Cortex of kidney (tissue), 1 donor: Measurements from ENCODE around the gene SLC5A3.

Source experiments
- DNase-seq: peaks from one replicate; lab custom pipeline; 2025; lab: John Stamatoyannopoulos, UW

Gene SLC5A3

DNA sequence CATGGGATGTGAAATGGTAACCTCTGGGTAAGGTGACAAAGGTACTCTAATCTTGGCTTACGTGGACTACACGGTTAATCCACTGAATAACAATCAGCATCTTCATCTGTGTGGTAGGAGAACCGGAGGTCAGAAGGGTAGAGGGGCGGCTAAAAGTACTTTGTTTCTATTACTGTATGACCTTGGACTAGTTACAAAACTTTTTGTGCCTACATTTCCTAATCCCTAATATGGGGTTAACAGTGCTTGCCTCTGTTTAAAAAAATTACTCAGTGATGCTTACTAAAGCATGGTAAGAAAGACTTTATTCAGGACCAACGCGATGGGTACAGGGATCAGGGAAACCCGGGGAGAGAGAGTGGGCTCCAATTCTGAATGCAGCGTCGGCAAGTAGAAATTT is 1.7 kb upstream of the SLC5A3 start:
- DNase-seq = no peak

DNA sequence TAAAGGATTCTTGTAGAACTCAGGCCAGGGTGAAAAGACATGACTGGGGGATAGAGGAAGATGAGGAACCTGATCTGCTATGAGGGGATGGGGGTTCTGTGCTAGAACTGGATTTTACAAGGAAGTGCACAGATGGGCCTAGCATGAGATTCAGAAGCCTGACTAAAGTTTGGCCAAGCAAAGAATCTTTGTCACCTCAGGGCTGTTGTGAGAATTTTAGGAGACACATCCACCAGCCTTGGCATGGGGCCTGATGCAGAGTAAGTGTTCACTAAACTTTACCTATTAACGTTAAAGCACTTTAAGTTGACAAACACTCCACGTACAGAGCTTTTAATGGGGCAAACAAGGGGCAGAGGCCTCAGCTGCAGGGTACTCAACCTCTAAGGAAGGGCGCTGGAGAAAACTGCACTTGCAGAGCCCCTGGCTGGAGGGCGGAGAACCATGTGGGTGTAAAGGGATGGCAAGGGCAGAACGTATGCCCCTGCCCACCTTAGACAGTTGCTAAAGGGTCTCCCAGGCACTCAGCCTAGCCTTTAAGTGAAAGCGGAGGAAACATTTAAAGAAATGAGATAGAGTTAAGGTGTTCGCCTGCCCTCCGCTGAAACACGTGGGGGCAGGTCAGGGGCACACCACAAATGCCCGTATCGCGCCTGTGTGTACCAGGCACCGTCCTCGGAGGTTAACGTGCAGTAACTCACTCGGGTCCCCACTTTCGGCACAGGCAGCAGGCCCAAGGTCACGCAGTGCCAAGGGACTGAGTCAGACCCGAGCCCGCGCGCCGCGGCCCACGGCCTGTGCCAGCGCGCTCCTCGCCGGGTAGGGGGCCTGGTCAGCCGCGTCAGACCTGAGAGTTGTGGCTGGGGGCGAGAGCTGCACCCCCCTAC is 990 bp upstream of the SLC5A3 start:
- DNase-seq = no peak

DNA sequence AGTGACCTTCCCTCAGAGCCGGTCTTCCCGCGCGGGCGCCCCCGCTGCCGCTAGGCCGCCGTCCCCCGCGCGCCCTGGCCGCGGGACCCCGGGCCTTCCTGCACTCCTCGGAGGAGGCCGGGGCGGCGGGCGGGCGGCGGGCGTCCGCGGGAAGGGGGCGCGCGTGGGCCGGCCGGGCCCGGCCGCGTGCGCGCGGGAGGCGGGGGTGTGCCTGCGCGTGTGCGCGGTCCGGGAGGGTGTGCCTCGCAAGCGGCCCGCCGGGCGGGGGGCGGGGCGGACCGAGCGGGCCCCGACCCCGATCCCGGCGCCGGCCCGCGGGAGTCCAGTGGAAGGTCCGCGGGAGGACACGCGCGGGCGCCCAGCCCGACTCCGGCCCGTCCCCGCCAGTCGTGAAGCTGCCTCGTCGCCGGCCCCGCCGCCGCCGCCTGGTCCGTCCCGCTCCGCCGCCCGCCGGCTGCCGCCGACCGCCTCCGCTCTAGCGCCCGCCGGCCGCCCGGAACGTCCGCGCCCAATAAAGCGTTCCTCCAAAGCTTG is 438 bp downstream of the SLC5A3 start:
- DNase-seq = no peak

DNA sequence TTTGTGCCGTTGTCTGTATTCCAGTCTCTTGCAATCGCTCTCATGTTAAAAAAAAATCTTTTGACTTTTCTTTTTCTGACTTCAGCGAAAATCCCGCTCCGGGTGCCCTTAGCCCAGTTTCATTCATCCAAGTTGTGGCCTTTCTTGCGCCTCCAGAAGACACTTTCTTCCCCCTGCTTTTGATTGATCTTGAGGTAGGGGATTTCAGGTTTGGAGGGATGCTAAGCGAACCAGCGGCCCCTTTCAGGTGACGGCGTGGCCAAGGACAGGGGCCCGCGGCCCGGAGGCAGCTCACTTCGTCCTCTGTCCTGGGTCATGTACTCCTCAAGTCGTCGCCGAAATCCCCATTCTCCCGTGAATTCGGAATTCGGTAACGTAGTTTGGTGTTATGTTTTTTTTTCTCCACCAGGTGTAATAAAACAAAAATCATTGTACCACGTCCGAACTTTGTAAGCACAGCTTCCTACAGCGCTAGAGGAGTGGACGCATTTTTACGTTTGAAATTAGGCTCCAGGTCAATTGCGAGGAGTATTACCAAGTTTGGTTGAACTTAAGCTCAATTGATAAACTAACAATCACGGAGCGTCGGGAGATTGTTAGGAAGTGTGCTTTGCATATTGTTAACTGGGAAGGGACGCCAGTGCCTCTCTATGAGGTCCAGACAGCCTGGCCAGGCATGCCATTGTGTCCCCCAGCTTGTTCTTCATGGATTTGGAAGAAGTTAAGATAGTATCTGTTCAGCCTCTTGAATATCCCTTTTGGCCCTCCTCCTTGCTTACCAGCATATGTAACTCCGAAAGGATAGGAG is 1.1 kb downstream of the SLC5A3 start:
- no peak for DNase-seq

DNA sequence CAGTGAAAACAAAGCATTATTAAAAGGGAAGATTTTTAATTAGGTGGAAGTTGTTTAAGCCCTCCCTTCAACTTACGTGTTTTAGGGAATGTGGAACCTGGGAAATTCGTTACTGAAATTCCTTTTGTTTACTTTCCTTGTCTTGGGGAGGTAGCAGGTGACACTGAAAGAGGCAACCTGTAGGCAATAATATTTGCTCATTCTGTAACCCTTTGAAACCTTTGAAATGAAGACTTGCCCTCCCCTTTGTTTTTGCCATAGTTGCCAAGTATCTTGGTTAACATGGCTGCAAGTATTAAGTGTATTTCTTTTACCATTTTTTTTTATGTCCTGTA is 1.7 kb downstream of the SLC5A3 start:
- no peak for DNase-seq

DNA sequence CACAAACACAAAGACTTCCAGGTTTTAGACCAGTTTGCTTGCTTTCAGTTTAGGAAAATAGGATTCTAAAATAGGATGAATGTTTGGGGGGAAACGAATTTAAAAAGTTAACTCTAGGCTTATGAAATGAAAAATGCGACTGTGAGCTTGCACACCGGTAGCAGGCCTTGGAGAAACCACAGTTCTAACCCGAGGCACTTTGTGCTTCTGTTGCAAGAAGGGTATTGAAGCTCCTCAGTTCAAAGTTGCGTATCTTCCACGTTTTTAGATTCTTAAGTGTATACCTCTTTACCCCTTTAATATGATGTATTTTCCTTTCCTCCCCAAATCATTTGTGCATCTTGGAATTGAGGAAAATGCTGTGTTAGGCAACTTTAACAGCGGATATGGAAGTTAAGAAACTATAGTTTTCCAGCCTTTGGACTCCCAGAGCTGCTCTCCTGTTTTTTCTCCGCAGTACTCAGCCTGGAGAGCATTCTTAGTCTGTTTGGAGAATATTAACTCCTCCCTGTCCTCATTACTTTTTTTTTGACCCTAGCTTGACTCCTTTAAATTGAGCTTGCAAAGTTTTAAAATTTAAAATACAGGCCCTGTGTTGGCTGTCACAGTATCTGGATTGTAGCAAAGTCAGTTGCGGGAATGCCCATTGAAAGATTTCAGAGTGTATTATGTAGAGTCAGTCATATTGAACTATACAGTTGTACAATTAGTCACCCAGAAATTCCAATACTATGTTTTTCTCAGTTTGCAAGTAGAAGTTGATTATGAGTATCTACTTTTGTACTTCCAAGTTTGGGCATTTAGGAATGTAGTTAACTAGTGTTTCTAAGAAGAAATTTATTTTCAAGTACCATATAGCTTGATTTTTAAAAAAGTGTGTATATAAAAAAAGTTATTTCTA is 2.6 kb downstream of the SLC5A3 start:
- no peak for DNase-seq

DNA sequence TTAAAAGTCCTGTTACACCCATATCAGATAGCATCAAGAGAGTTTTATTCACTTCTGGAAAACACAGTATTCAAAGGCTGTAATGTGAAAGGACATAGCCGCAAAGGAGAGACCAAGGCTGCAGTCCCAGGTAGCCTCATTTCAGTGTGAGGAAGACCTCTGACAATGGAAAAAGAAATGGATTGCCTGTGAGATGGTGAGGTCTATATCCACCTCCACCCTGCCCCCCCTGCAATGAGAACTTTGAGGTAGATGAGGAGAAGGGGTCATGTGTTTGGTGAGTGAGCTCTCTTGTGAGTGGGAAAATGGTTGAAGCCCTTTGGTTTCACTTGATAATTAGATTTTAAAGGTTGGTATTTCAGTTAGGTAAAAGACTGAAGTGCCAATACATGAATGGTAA is 3.5 kb downstream of the SLC5A3 start:
- no peak for DNase-seq

DNA sequence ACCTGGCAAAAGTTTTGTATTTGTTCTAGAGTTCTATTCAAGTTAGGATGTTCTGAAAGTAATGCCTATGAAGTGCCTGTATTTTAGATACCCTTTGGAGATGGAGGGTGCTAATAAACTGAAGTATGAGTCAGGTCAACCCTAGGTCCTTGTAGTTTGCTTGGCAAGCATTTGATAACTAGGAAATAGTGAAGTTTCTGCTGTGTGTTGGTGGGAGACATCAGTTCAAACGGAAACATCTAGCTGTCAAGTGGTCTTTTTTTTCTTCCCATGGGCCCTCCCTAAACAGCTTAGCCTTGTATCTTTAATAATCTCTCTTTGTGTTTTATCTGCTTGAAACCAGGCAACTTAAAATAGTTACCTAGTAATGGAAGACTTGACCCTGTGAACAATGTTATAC is 4.5 kb downstream of the SLC5A3 start:
- DNase-seq = no peak

DNA sequence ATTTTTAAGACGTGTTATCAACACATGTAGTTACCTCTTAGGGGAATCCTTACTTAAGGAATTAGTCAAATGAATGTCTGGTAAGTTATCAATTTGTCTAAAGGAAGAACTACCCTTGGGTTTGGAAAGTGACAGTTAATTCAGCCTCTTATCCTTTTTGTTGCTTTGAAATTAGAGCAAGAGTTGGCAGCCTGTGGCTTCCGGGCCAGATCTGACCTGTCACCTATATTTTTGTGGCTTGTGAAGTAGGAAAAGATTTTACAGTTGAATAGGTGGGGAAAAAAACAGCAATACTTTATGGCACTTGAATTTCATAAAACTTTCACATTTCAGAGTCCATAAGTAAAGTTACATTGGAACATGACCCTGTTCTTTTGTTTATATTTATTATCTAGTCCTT is 5.5 kb downstream of the SLC5A3 start:
- no peak for DNase-seq

DNA sequence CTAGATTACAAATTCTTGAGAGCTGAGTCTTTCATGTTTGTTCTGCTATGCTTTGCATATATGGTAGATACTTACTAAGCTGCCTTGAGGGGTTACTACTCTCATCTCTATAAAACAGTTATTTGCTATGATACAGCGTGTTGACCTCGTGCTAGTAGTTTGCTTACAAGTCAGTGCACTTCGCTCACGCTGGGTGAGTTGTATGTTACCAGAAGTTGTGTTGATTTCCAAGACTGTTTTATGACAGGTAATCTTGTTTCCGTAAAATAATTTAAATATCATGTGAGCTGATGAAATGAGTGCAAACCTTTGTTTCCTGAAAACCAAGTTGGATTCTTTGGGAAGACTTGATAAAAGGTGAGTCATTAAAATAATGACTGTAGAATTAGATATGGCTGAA is 7.3 kb downstream of the SLC5A3 start:
- DNase-seq = no peak

DNA sequence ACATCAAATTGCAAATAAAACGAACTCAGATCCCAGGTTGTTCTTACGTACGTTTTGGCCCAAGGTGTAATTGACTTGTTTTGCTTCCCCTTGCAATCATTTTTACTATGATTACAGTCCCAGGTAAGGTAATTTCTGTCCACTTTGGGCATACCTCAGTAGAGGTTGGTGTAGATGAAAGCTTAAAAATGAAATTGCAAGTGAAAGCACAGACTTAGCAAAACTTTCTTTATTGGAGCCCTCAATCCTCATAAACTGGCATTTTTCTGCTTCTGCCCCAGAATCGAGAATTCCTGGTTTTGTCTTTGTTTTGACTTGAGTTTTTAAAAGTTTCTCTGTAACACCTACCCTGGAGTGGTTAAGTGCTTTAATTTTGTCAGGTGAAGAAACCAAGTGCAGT is 9.4 kb downstream of the SLC5A3 start:
- DNase-seq = no peak

DNA sequence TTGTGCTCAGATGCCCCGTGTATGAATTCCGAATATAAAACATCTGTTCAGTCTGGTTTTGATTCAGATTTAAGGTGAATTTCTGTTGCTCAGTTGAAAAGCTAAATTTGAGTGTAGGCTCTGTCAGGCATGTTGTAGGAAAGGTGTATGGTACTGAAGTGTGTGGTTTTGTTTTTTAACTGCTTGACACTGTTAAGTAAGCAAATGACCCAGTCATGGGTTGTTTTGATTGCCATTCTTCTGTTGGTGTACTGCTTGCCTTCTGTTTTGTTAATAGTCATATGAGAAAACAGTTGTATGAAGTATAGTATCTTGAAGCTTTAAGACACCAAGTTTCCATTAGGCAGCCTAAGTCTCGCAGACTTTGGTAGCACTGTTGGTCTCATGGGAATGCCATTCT is 10.0 kb downstream of the SLC5A3 start:
- DNase-seq = no peak

DNA sequence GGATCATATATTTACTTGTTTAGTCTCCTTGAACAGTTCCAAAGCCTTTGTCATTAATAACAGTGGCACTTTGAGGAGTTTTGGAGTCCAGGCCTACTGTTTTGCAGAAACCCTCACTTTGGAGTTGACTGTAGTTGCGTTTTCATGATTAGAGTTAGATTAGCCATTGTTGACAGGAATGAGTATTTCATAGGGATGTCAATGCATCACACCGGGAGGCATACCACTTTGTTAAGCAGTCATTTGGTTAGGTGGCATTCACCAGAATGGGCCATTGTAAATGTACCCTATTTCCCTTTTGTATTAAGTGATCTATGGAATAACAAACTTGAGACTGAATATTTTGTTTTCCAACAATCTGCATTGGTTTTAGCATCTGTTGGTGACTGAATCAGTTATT is 11.8 kb downstream of the SLC5A3 start:
- DNase-seq = no peak

DNA sequence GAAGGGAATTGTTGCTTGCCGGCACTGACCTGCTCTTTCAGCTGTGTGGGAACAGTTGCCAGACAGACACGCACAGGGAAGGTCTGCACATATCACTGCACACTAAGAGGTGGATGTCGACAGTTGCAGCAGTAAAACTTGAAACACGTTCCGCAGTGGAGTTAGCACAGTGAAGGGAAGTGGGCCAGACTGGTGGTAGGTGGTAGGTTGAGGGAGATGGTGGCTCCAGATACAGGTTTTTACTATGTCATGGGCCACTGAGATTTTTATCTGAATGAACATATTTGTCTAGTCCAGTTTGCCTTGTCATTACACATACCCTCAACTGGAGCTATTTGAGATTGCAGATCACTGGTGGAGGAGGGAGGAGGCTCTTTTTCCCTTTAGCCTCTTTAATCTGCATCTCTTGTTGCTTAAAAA is 13.5 kb downstream of the SLC5A3 start:
- no peak for DNase-seq

DNA sequence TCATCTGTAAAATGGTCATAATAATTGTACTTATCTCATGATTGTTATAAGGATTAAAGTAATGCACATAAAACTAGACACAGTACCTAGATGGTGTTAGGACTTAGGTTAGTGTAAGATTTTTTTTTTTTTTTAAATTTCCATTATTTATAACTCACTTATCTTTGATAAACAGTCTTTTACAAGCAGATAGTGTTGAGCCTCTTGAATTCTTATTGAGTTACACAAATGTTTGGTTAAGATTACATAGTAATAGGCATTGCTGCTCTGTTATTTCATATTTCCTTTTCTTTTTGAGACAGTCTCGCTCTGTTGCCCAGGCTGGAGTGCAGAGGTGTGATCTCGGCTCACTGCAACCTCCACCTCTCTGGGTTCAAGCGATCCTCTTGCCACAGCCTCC is 15.4 kb downstream of the SLC5A3 start:
- no peak for DNase-seq

DNA sequence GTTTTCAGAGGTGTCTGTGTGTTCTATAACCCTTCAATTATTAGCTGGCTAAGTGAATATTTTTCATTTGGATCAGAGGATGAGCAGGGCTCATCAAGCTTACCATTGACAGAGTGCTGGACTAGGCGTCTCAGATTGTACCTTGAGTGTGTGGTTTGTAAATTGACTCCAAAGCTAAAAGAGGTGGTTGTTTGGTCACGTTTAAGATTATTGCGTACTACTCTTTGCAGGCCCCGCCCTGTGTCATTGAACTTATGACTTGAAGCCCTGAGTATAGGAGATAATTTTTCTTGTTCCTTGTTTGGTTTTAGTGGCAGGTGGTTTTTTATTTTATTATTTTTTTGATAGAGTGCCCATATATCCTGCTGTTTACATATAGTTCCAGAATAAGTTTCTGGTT is 17.7 kb downstream of the SLC5A3 start:
- no peak for DNase-seq

DNA sequence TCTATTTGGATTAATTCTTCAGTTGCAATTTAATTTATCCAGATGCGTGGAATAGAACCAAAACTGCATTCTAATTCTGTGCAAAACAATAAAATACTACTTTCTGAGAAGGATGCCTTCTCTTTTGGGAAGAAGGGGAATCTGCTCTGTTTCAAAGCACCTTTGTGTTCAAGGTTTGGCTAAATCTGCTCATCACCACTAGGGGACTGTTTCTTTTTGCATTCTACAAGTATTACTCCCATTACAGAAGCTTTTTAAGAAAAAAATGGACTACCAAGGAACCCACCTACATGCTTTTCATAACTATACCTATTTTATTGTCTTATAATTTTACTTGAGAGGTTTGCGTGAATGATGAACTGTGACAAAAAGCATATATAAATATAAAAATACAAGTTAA is 18.2 kb downstream of the SLC5A3 start:
- no peak for DNase-seq

DNA sequence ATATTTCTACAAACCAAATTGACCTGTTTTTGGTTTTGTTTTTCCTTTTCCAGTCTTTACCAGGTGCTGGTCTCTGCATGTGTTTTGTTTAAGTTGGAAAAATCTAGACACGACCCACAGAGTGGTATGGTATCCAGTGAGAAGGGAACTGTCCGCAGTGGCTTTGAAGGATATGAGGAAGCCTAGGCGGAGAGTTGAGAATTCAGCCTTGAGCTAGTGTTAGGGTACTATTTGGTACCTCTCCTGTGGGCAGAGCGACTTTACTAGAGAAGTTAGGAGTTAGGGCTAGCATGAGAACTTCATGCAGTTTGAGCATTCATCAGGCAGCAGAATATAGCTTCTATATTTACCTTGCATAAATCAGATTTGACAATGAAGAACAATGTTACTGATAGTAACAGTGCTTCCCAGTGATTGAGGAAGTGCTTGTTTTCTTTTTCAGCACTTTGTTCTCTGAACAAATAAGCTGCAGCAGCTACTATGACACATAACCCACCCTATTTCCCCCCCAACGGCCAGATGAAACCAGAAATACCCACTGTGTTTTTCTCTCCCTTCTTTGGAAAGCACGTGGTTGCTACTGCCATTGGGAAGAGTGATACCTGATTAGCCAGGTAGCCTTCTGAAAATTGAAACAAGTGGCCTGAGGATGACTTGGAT is 19.0 kb downstream of the SLC5A3 start:
- DNase-seq = no peak

DNA sequence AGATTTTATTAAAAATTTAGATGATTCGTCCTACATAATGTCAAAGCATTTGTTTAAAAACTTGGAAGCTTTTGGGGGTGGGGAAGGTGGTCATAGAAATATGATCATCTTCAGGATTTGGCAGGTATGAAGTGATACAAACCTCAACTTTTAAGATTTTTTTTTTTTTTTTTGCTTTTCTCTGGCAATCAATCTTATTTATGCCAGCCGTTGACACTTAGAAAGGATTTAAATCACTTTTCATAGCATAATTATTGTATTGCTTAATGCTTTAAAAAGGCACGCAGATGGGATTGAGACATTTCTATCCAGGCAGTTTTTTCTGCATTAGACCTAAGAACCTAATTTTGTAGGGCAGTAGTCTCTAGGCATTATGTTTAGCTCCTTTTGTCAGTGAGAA is 19.7 kb downstream of the SLC5A3 start:
- DNase-seq = no peak

DNA sequence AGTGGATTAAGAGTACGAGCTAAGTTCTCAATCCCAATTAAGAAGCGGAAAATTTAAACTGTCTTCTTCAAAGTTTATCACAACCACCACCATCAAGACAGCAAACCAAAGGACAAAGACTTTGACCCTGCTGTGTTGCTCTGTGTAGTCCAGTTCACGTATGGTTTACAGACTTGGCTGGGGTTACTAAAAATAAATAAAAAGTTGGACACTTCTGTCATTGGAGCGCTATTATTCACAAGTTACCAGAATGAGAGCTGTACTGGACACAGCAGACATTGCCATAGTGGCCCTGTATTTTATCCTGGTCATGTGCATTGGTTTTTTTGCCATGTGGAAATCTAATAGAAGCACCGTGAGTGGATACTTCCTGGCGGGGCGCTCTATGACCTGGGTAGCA is 21.6 kb downstream of the SLC5A3 start:
- no peak for DNase-seq

DNA sequence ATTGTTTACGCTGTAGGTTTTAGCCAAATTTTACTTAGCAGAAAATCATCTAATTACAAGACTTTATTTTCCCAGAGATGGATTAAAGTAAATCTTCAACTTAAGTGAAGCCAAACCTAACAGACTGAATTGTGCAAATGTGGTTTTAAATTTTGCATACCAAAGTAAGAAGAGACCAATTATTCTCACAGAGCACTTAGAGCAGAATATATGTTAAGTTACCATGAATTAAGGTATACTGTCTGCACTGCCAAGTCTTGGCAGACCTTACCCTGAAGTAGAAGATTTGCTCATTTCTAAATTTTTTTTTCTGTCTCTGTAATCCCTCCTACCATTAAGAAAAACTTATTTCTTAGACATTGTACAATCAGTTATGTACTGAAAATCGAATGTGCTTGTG is 24.1 kb downstream of the SLC5A3 start:
- DNase-seq = no peak

DNA sequence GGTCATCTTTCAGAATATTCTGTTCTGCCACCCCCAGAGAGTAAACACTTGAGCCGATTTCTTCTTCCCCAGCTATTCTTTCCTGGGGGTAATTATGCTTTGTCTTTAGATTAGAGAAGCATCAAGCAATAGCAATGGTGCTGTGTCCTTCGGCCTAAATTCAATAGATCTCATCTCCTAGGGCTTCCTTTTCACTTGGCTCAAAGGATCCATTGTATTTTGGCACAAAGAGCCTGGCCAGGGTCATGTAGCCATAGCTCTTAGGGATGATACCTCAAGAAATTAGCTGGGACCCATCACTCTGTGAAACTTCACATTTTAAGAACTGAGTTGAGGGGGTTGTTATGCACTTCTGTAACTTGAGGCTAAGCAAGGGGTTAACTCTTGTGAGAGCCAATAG is 27.0 kb downstream of the SLC5A3 start:
- no peak for DNase-seq
